Fibroblast of villous mesenchyme (primary cell): ENCODE measurements around the gene CCL20. TPM values are rescaled to one million over a fixed set of nuclear protein-coding genes. Genes with fewer than 3 reads are reported as not detected.

ENCODE experiments used
- DNase-seq: peaks from one replicate; pipeline ENCODE4 v3.0.0-alpha.2; 2010; ENCODE audit warnings: low read depth
- H3K4me3 ChIP-seq: 2 replicates; pipeline ENCODE4 v1.5.1; 2011; ENCODE audit warnings: low read depth, mild to moderate bottlenecking, low read length
- total RNA-seq: library from RNA; depleted of rRNA; stranded (reverse); fragments of >200 nt; gene quantifications from 2 replicates; pipeline ENCODE4 v1.2.3, GENCODE V29; 2012
- TF ChIP-seq, protein P1 (sequence below): IDR thresholded peaks from 2 replicates; pipeline ENCODE4 v1.5.1; 2012; ENCODE audit warnings: low read depth, mild to moderate bottlenecking, low read length; ENCODE audit not compliant: insufficient read depth

Gene CCL20
- total RNA-seq, 1 donor, result 0.43 TPM

DNA sequence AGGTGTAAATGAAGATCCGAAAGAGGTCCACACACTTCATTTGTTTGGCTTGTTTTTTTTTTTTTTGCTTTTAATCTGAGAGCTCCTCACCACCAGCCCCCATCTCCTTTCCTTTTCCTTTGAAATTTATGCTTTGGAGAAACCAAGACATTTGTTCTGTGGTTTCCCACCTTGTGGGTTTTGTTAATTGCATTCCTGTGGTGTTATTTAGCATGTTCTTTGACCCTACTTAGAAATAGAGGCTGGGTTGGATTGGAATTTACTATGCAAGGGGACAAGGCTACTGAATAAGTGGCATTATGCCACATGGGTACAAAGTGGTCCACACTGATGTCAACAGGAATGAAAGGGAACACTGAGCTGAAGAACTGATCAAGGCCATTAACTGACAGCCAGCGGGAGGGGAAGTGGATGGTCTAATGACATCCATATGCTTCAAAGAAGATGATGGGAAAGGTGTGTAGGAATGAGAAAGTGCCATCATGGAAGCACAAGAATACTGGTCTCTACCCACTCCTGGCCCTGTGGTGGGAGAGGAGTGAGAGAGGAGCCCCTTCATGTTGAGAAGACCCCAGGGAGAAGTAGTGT lies 8.9 kb downstream of the CCL20 start:
- TF ChIP-seq, protein P1, sequence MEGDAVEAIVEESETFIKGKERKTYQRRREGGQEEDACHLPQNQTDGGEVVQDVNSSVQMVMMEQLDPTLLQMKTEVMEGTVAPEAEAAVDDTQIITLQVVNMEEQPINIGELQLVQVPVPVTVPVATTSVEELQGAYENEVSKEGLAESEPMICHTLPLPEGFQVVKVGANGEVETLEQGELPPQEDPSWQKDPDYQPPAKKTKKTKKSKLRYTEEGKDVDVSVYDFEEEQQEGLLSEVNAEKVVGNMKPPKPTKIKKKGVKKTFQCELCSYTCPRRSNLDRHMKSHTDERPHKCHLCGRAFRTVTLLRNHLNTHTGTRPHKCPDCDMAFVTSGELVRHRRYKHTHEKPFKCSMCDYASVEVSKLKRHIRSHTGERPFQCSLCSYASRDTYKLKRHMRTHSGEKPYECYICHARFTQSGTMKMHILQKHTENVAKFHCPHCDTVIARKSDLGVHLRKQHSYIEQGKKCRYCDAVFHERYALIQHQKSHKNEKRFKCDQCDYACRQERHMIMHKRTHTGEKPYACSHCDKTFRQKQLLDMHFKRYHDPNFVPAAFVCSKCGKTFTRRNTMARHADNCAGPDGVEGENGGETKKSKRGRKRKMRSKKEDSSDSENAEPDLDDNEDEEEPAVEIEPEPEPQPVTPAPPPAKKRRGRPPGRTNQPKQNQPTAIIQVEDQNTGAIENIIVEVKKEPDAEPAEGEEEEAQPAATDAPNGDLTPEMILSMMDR, result no peak
- DNase-seq, result peak; percentile 27
- H3K4me3 ChIP-seq, result no peak overlapping the region

DNA sequence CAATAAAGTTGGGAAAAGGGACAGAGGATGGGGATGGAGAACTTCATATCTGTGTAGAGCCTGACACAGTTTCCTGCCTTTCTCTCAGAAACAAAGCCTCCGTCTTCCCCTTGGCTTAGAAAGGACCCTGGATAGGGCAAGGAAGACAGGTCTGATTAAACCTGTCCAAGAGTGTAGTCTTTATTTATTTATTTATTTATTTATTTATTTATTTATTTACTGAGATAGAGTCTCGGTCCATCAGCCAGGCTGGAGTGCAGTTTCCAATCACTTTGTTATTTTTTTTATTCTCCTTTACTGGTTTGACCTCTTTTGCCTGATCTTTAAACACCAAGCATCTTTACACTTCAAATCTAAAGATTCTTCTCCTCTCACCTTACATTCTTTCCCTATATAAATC lies 10.3 kb downstream of the CCL20 start:
- TF ChIP-seq, protein P1, result no peak
- no peak for DNase-seq
- H3K4me3 ChIP-seq, result no peak overlapping the region

DNA sequence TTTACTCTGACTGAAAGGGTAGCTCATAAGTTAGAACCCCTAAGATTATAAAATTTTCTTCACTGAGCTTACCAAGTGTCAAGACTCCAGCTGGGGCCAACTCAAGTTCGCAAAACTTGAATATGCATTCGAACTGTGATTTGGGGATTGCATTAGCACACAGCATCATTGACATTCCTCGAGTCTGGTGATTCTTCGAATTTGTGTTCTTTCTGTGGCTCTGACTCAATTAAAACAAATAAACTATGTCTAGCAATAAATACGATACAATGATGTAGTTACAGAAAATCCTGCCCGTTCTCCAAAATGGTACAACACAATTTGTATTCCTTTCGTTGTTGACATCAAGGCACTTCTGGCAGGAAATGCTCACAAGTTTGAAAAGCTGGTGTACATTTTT lies 11.1 kb downstream of the CCL20 start:
- no peak for DNase-seq
- no peak overlapping the region for H3K4me3 ChIP-seq
- TF ChIP-seq, protein P1, result no peak

DNA sequence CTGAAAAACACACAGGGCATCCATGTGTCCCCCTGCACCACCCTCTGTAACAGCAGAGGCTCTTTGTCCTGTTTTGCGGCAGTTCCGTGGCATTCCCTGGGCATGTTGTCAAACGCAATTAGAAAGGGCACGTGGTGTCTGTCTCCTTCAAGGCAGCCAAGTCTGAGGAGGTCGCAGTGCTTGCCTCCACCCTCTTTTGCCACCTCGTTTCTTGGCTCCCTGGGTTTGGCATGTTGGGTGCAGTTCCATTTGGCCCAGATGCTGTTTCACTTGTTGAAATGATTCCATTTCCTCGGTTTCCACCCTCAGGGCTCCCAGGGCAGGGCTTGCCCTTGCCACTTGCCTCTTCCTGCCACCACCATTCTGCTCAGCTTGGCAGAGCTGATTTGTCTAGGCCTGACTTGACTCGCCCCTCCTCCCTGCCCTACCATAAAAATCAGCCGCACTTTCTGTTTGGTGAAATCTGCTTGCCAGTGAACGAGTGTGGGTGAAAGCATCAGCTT lies 12.4 kb downstream of the CCL20 start:
- H3K4me3 ChIP-seq, result no peak overlapping the region
- no peak for DNase-seq

DNA sequence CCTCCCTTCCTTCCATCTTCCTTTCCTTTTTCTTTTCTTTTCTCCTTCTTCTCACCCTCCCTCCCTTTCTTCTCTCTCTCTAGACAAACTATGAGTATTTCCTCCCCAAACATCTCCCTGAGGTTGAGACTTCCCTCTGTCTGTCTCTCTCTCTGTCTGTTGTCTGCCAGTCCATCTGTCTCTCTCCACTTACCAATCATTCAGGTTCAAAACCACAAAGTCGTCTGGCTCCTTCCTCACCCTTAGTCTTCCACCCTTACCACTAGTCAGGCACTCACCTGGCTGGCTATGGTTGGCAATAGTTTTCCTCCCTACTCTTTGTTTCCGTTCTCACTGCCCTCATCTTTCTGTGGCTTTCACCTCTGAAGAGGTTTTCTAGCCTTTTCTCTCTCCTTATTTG lies 12.9 kb downstream of the CCL20 start:
- TF ChIP-seq, protein P1, result no peak
- DNase-seq, result no peak

More for the DNA sequence above, 12.4 kb downstream of the CCL20 start:
- TF ChIP-seq, protein P1, result no peak

DNA sequence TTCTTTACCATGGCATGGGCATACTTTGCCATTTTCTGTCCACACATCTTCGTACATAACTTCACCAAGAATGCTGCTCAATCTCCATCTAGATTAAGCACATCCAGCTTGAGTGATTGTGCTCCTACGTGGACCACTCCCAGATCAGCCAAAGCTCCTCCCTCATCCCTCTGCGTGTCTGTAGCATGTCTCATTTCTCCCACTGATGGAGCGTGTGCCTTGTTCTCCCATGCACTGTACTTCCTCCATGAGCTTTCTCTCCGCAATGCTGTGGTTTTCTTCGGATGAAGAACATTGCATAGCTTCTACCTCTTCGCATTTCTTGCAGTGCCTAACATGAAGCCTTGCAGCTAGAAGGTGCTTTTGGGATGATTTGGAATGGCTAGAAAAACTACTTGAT lies 13.5 kb downstream of the CCL20 start:
- TF ChIP-seq, protein P1, result no peak
- DNase-seq, result no peak

More for the DNA sequence above, 12.9 kb downstream of the CCL20 start:
- H3K4me3 ChIP-seq, result no peak overlapping the region

DNA sequence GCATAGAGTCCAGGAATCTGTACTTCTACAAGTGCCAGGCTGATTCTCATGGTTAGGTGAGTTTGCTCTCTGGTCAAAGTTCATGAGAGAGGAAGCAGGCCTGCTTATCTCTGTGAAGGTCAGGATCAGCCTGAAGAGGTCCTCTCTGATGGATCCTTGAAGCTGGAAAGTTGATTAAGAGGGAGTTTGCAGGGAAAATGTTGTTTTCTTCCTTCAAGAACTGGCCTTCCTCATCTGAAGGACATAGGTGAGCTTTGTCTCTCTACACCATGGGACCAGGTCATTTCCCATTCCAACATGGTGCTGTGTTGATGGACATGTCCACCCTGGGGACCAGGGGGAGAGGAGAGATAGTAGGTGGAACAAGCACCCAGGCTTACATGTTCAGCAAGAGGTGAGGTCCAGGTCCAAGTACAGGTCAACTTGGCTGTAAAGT lies 14.9 kb downstream of the CCL20 start:
- no peak for DNase-seq
- H3K4me3 ChIP-seq, result no peak overlapping the region
- TF ChIP-seq, protein P1, result no peak

More for the DNA sequence above, 13.5 kb downstream of the CCL20 start:
- H3K4me3 ChIP-seq, result no peak overlapping the region
